ENCODE data around the gene NOL3. TPM values are rescaled to one million over a fixed set of nuclear protein-coding genes. Genes with fewer than 3 reads are reported as not detected.
"Not testable (repeated sequence)": the region's sequence is repeated elsewhere in the genome, so short reads cannot be mapped to it uniquely, and the experiment has no call there.

The NOL3 gene
- total RNA-seq, result 100 to 1,000 TPM in 1 of 5 donors, 10 to 100 TPM in 4; 11.4 to 492 (median 39.4) TPM
- polyA plus RNA-seq, result 10 to 100 TPM; 17.2 to 59.7 (median 21.5) TPM
- long read RNA-seq, donor 1, result 0 reads
- long read RNA-seq, donor 2, result 0 reads
- long read RNA-seq, donor 3, result 0 reads
- long read RNA-seq, donor 4, result 0 reads
- long read RNA-seq, donor 5, result 0 reads
- long read RNA-seq, donor 6, partial matches to known transcripts, result 0 of 6 reads
- long read RNA-seq, donor 6, other reads (novel, unspliced or antisense), result 0 of 6 reads
- long read RNA-seq, donor 7, partial matches to known transcripts, result 0 of 1 reads
- long read RNA-seq, donor 7, other reads (novel, unspliced or antisense), result 0 of 1 reads
- long read RNA-seq, donor 8, result 0 reads
- long read RNA-seq, donor 9, partial matches to known transcripts, result 0 of 1 reads
- long read RNA-seq, donor 9, other reads (novel, unspliced or antisense), result 0 of 1 reads
- long read RNA-seq, donor 10, result 0 reads

DNA sequence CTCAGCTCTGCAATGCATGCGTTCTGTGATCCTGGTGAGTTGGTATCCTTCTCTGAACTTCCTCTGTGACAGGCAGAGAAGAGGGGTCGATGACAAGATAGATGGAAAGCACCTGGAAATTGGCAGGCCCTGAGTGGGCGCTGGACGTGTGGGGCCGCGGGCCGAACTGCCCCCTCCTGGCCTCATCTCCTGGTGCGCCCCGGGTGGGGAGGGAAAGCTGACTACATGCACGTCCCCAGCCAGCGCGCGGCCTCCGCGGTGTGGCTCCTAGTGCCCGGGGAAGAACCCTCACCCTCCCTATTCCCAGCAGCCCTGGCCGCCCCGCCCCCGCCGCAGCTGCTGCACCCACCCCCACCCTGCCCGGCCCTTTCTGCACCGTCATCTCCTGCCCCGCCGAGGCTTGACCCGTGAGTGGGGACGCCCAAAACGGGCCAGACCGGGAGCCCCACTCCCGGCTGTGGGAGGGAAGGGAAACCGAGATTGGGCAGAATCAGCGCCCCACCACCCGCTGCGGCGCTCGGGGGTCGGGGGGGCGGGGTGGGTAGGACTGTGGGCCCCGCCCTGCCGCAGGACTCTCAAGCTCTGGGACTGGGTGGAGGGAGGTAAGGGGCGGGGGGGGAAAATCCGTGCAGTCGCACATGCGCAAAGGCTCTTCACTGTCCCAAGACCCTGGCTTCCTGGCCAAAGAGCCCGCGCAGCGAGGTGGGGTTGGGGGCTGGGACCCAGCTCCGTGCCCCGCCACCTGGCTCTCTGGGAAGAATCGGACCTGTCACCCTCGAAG is at the start of gene NOL3:
TSS of gene NOL3 (plus strand) at position 371 of the 781 bp plus-strand sequence.
- Histone ChIP-seq H3K36me3 (peaks cover 0 to 2% (median 0%) of the 10 kb centered on the region in 4 donors), H3K4me3 (peak within 1 kb of the TSS; percentile 43 to 55 (median 49)), H3K27ac (peak within 1 kb of the TSS; percentile 85 to 91 (median 88)), H3K4me1 (peaks cover 43 to 69% (median 58%) of the 10 kb centered on the region in 4 donors), H3K9me3 (no peaks in the 10 kb centered on the region), H3K27me3 (peaks cover 0 to 59% (median 3%) of the 10 kb centered on the region in 3 donors)
- DNase-seq, result peak; percentile 84 to 88
- 1 to 4% (median 2%) methylated on average over 15 to 50 of the region's 50 CpGs for WGBS, 5 donors
- intact Hi-C loops (cut with DNase I; ENCODE audit: low total_unique reads), result no loop called here
- TF ChIP-seq POLR2AphosphoS5 (IDR thresholded peaks at IDR 0.05), result peak in 2 of 3 donors; percentile 42 to 51
- no peak for TF ChIP-seq POLR2A (IDR thresholded peaks at IDR 0.05)

- intact Hi-C loops (cut with DNase I; ENCODE audit: low total_unique reads); H3K27ac ChIP-seq; H3K9me3 ChIP-seq; H3K4me3 ChIP-seq; DNase-seq; H3K27me3 ChIP-seq; H3K4me1 ChIP-seq: not testable (repeated sequence)
- WGBS, 5 donors, result 92 to 97% (median 97%) methylated on average over 5 of the region's 5 CpGs
- peaks cover 36 to 80% (median 73%) of the 10 kb centered on the region in 4 donors for H3K36me3 ChIP-seq
Observed at GRCh38 chr16:67122799-67123198, 47.5 kb upstream of the NOL3 start.

DNA sequence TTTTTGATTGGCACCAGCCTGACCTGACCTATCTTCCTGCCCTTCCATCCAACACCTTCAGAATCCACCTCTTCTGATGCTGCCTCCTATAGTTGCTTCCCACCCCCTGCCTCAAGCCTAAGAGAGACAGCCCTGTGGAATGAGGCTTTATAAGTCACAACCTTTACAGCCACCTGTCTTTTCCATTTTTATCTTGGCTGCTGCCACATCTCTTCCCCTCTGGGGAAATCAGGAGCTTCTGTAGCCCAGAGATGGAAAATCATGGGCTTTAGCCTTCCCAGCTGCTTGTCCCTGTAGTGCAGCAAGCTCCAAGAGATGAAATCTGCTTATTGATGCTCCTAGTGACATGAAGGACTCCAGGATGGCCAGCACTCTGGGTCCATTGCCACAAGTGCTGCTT is 41.9 kb upstream of the NOL3 start:
- H3K27ac ChIP-seq, result no peak overlapping the region
- H3K9me3 ChIP-seq, result no peaks in the 10 kb centered on the region
- peaks cover 17 to 96% (median 84%) of the 10 kb centered on the region in 4 donors for H3K36me3 ChIP-seq
- TF ChIP-seq EP300 (IDR thresholded peaks at IDR 0.05) (no peak), POLR2AphosphoS5 (IDR thresholded peaks at IDR 0.05) (no peak), POLR2A (IDR thresholded peaks at IDR 0.05) (no peak)
- TF ChIP-seq, protein P1, sequence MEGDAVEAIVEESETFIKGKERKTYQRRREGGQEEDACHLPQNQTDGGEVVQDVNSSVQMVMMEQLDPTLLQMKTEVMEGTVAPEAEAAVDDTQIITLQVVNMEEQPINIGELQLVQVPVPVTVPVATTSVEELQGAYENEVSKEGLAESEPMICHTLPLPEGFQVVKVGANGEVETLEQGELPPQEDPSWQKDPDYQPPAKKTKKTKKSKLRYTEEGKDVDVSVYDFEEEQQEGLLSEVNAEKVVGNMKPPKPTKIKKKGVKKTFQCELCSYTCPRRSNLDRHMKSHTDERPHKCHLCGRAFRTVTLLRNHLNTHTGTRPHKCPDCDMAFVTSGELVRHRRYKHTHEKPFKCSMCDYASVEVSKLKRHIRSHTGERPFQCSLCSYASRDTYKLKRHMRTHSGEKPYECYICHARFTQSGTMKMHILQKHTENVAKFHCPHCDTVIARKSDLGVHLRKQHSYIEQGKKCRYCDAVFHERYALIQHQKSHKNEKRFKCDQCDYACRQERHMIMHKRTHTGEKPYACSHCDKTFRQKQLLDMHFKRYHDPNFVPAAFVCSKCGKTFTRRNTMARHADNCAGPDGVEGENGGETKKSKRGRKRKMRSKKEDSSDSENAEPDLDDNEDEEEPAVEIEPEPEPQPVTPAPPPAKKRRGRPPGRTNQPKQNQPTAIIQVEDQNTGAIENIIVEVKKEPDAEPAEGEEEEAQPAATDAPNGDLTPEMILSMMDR (IDR thresholded peaks at IDR 0.05), result no peak
- H3K4me1 ChIP-seq, result no peaks in the 10 kb centered on the region
- intact Hi-C loops (cut with DNase I; ENCODE audit: low total_unique reads), result no loop called here
- no peak overlapping the region for H3K4me3 ChIP-seq
- DNase-seq, result no peak
- H3K27me3 ChIP-seq, result no peaks in the 10 kb centered on the region

- H3K4me1 ChIP-seq, result no peaks in the 10 kb centered on the region
- no peak for TF ChIP-seq EP300 (IDR thresholded peaks at IDR 0.05)
- no peak for TF ChIP-seq POLR2AphosphoS5 (IDR thresholded peaks at IDR 0.05)
- no peak for TF ChIP-seq POLR2A (IDR thresholded peaks at IDR 0.05)
- TF ChIP-seq, protein P1 (IDR thresholded peaks at IDR 0.05), result no peak
- H3K27me3 ChIP-seq, result no peaks in the 10 kb centered on the region
- WGBS, 5 donors, result 90 to 100% (median 96%) methylated on average over 3 of the region's 3 CpGs
- H3K4me3 ChIP-seq, result no peak overlapping the region
- DNase-seq, result no peak
- intact Hi-C loops (cut with DNase I; ENCODE audit: low total_unique reads), result no loop called here
- peaks cover 20 to 96% (median 84%) of the 10 kb centered on the region in 4 donors for H3K36me3 ChIP-seq
- no peaks in the 10 kb centered on the region for H3K9me3 ChIP-seq
- H3K27ac ChIP-seq, result no peak overlapping the region
Observed at GRCh38 chr16:67128887-67129286, 41.5 kb upstream of the NOL3 start.

DNA sequence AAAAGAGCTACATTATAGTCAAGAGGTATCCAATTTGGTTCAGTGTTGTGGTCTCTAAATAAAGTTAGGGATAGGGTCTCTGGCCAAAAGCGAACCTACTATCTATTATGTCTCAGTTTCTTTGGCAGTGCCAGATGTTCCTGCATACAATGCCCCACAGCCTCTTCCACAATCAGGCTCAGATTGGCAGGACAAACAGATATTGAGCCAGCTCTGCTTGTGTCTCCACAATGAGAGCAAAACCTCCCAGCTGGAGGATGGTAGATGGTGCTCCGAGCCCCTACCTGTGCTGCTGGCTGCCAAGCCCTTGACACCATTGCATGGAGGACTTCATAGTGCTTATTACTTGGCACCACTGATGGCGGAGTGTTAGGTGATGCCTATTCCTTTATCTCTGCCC is 40.9 kb upstream of the NOL3 start:
- DNase-seq, result no peak
- Histone ChIP-seq H3K27ac (no peak overlapping the region), H3K9me3 (no peaks in the 10 kb centered on the region), H3K4me1 (no peaks in the 10 kb centered on the region), H3K27me3 (no peaks in the 10 kb centered on the region), H3K36me3 (peaks cover 25 to 96% (median 84%) of the 10 kb centered on the region in 4 donors), H3K4me3 (no peak overlapping the region)
- TF ChIP-seq POLR2A (IDR thresholded peaks at IDR 0.05) (no peak), EP300 (IDR thresholded peaks at IDR 0.05) (no peak), POLR2AphosphoS5 (IDR thresholded peaks at IDR 0.05) (no peak)
- TF ChIP-seq, protein P1 (IDR thresholded peaks at IDR 0.05), result no peak
- 92 to 100% (median 97%) methylated on average over 2 to 3 of the region's 3 CpGs for WGBS, 5 donors
- intact Hi-C loops (cut with DNase I; ENCODE audit: low total_unique reads), result no loop called here
